Measurements from ENCODE around the gene MPLKIP. TPM values are rescaled to one million over a fixed set of nuclear protein-coding genes. Genes with fewer than 3 reads are reported as not detected.
A peak's percentile ranks its signal among the peaks of the same experiment; 100 is the strongest.
"Not testable (repeated sequence)": the region's sequence is repeated elsewhere in the genome, so short reads cannot be mapped to it uniquely, and the experiment has no call there.

MPLKIP gene
- 10 to 100 TPM; 34.2 to 35.1 TPM for total RNA-seq

DNA sequence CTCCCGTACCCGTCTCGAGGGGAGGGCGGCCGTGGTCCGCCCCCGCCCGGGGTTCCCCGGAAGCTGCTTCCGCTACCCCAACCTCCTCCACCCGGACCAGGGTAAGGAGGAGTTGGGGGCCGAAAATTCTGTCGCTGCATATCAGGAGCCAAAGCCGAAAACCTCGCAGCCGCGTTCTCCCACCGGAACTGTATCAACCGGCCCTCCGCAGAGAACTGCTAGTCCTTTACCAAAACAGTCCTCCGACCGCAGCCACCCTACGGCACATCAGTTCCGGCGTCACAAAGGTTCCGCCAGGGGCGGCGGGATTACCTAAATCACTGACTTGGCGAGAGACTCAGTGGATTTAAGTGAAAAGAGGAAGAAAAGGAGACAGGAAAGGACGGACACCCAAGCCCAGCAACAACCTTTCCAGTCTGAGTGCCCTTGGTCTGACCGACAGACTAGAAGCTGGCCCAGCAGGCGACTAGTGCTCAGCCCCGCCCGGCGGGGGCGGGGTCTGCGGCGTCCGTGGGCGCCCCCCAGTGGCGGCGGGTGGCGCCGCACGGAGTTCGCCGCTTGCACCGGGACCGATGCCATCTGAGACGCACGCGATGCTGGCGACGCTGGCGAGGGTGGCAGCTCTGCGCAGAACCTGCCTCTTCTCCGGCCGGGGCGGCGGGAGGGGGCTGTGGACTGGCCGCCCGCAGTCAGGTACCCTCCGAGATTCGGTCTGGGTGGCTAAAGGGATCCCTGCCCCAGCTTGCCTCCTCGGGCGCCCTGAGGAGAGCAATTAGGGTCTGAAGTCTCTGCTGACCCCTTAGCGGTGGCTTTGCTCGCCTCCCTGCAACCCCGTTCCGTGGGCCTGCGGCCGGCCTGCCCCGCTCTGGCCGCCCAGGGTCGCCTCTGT lies at the start of gene MPLKIP, which contains the start of gene SUGCT:
Gene MPLKIP, minus strand, starts transcription at position 195 of the 889 bp plus-strand sequence. Its CDS starts 55 bp downstream, at position 140.
Gene SUGCT, plus strand, starts transcription at position 578 of the 889 bp plus-strand sequence.
- POLR2A ChIA-PET, result interaction anchor here (0.6 to 1.8 kb wide), 8 partner anchors 9 to 250 kb away, joined by 3 to 9 read pairs (median 3); partner anchors contain the start of gene CDK13
- DNase-seq (peak; percentile 88), ATAC-seq (peak; percentile 87)
- H3K4me3 Mint-ChIP-seq, result peak within 1 kb of the TSS; percentile 92
- CTCF ChIA-PET, result interaction anchor here (0.6 to 3.0 kb wide), 11 partner anchors 10 to 1760 kb away, joined by 3 to 9 read pairs (median 5); partner anchors contain the start of gene CDK13
- peaks cover 20% of the 10 kb centered on the region for H3K4me1 Mint-ChIP-seq (ENCODE audit: low read depth)
- no peaks in the 10 kb centered on the region for H3K9me3 Mint-ChIP-seq (ENCODE audit: insufficient read depth)
- H3K36me3 Mint-ChIP-seq (ENCODE audit: low read depth), result peaks cover 14% of the 10 kb centered on the region
- H3K27me3 Mint-ChIP-seq (ENCODE audit: low read depth), result no peaks in the 10 kb centered on the region
- H3K27ac Mint-ChIP-seq, result peak within 1 kb of the TSS; percentile 96

DNA sequence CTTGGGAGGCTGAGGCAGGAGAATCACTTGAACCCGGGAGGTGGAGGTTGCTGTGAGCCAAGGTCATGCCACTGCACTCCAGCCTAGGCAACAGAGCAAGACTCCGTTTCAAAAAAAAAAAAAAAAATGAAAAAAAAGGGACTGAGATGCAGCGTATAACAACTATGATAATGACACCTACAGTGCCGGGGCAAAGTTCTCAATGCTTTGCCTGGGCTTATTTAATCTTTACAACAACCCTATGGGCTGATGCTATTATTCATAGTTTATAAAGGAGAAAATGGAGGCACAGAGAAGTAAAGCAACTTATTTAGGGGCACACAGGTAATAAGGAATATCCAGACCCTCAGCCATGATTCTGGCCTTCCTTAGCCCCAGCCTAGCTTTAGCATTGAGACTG lies 48.0 kb upstream of the MPLKIP start:
- Mint-ChIP-seq H3K27ac (no peak overlapping the region), H3K4me3 (no peak overlapping the region), H3K27me3 (ENCODE audit: low read depth) (no peaks in the 10 kb centered on the region), H3K4me1 (ENCODE audit: low read depth) (no peaks in the 10 kb centered on the region), H3K9me3 (ENCODE audit: insufficient read depth) (peaks cover 4% of the 10 kb centered on the region), H3K36me3 (ENCODE audit: low read depth) (no peaks in the 10 kb centered on the region)
- ChIA-PET CTCF (no interaction called here), POLR2A (no interaction called here)
- no peak for ATAC-seq
- DNase-seq, result no peak

DNA sequence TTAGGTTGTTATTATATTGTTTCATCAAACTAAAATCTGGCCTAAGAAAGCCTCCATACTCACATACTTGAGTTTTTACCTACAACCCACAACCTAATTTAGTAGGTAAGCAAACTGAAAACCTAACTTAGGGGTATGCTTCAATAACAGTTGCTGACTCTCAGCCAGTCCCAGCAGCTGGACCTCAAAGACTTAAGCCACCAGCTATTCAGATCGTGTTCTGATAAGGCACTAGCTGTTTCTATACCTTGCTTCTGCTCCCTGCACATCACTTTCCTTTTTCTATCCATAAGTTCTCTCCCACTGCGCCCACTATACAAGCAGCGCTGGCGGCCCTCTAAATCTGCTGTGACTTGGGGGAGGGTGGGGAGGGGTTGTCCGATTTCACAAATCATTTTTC lies 42.6 kb upstream of the MPLKIP start:
- H3K4me1 Mint-ChIP-seq (ENCODE audit: low read depth), result no peaks in the 10 kb centered on the region
- no peaks in the 10 kb centered on the region for H3K27me3 Mint-ChIP-seq (ENCODE audit: low read depth)
- ChIA-PET CTCF (no interaction called here), POLR2A (no interaction called here)
- DNase-seq (no peak), ATAC-seq (no peak)
- no peak overlapping the region for H3K27ac Mint-ChIP-seq
- no peaks in the 10 kb centered on the region for H3K9me3 Mint-ChIP-seq (ENCODE audit: insufficient read depth)
- no peaks in the 10 kb centered on the region for H3K36me3 Mint-ChIP-seq (ENCODE audit: low read depth)
- H3K4me3 Mint-ChIP-seq, result no peak overlapping the region

DNA sequence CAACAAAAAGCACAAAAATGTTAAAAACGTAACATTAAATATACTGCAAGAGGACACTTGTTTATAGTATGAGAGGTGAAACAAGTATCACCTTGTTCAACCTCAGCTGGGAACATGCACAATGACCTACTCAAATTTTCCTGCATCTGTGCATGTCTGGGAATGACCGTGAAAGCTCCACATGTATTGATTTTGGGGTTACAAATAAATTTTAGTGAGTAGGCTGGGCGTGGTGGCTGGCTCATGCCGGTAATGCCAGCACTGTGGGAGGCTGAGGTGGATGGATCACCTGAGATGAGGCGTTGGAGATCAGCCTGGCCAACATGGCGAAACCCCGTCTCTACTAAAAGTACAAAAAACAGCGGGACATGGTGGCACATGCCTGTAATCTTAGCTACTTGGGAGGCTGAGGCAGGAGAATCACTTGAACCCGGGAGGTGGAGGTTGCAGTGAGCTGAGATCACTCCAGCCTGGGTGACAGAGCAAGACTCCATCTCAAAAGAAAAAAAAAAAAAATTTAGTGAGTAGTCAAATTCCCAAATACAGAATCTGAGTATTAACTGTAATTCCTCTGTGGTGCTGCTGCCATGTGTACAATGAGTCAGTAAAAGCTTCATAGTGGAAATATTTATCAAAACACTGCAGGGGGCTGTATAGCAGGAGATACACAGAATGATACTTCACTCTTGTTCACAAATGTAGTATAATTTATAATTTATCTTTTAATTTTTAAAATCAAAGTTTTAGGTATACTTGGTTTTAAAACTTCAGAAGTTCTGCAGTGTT lies 41.5 kb upstream of the MPLKIP start:
- ChIA-PET CTCF (no interaction called here), POLR2A (no interaction called here)
- Mint-ChIP-seq H3K9me3 (ENCODE audit: insufficient read depth) (no peaks in the 10 kb centered on the region), H3K36me3 (ENCODE audit: low read depth) (no peaks in the 10 kb centered on the region), H3K27me3 (ENCODE audit: low read depth) (no peaks in the 10 kb centered on the region), H3K4me3 (no peak overlapping the region), H3K27ac (no peak overlapping the region), H3K4me1 (ENCODE audit: low read depth) (no peaks in the 10 kb centered on the region)
- no peak for DNase-seq
- no peak for ATAC-seq

DNA sequence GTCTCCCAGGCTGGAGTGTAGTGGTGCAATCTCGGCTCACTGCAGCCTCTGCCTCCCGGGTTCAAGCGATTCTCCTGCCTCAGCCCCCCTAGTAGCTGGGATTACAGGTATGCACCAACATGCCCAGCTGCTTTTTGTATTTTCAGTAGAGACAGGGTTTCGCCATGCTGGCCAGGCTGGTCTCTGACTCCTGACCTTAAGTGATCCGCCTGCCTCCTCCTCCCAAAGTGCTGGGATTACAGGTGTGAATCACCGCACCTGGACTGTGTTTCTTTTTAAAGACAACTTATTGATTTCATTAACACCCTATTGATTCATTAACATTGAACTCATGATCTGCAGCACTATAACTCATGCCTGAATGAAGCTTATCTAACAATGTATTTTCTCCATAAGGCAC lies 40.8 kb upstream of the MPLKIP start:
- ATAC-seq; CTCF ChIA-PET; H3K27ac Mint-ChIP-seq; H3K27me3 Mint-ChIP-seq (ENCODE audit: low read depth); DNase-seq; H3K4me3 Mint-ChIP-seq; H3K36me3 Mint-ChIP-seq (ENCODE audit: low read depth); POLR2A ChIA-PET; H3K4me1 Mint-ChIP-seq (ENCODE audit: low read depth); H3K9me3 Mint-ChIP-seq (ENCODE audit: insufficient read depth): not testable (repeated sequence)

DNA sequence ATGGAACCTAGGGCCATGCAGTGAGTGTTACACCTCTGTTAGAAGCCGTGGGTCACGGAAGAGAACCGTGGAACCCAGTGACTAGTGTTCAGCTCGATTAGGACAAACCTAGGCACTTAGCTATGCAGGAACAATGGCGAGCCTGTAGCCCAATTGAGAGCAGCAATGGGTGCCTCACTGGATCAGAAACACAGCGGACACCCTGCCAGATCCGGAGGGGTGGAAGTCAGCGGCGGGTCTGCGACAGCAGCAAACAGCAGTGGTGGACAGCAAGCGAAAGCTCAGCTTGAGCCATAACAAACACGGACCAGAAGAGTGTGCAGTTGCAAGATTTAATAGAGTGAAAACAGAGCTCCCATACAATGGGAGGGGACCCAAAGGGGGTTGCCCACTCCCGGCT lies 38.7 kb upstream of the MPLKIP start:
- H3K9me3 Mint-ChIP-seq (ENCODE audit: insufficient read depth); POLR2A ChIA-PET; H3K27me3 Mint-ChIP-seq (ENCODE audit: low read depth); H3K27ac Mint-ChIP-seq; H3K4me1 Mint-ChIP-seq (ENCODE audit: low read depth); DNase-seq; ATAC-seq; H3K4me3 Mint-ChIP-seq; H3K36me3 Mint-ChIP-seq (ENCODE audit: low read depth); CTCF ChIA-PET: not testable (repeated sequence)

DNA sequence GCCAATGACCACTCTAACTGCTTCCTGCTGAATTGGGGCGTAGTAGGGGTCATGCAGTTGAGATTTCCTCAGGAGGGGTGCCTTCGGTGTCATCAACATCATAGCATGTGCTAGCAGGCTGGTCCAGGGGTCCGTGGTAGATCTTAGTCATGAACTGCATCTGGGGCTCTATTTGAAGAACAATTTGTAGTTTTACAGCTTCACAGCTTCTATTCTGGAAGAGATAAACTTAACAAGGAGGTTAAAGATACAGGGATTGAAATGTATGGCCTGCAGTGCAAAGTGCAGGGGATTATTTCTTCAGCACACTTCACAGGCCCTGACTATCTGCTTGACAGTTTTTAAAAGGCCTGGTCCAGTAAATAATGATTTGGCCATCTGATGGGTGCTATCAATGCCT lies 33.8 kb upstream of the MPLKIP start:
- ATAC-seq; CTCF ChIA-PET; H3K36me3 Mint-ChIP-seq (ENCODE audit: low read depth); H3K4me1 Mint-ChIP-seq (ENCODE audit: low read depth); POLR2A ChIA-PET; DNase-seq; H3K27me3 Mint-ChIP-seq (ENCODE audit: low read depth); H3K9me3 Mint-ChIP-seq (ENCODE audit: insufficient read depth); H3K4me3 Mint-ChIP-seq; H3K27ac Mint-ChIP-seq: not testable (repeated sequence)

DNA sequence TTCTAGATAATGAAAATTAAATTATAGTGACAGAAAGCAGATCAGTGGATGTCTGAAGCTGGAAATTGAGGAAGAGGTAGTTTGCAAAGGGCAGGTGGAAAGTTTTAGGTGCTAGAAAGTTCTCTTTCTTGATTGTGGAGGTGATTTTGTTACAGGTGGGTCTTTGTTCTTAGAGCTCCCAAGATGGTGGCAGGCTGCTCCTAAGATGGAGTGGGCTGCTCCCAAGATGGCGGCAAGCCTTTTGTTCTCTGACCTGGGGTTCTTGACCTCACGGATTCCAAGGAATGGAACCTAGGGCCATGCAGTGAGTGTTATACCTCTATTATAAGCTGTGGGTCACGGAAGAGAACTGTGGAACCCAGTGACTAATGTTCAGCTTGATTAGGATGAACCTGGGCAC lies 32.9 kb upstream of the MPLKIP start:
- POLR2A ChIA-PET, result interaction anchor here (0.6 kb wide), 1 partner anchor 1126 kb away, joined by 4 read pairs; no protein-coding TSS in a partner anchor
- Mint-ChIP-seq H3K27me3 (ENCODE audit: low read depth) (no peaks in the 10 kb centered on the region), H3K27ac (no peak overlapping the region), H3K4me1 (ENCODE audit: low read depth) (no peaks in the 10 kb centered on the region), H3K36me3 (ENCODE audit: low read depth) (no peaks in the 10 kb centered on the region), H3K4me3 (no peak overlapping the region), H3K9me3 (ENCODE audit: insufficient read depth) (no peaks in the 10 kb centered on the region)
- DNase-seq, result no peak
- no peak for ATAC-seq
- CTCF ChIA-PET, result no interaction called here

DNA sequence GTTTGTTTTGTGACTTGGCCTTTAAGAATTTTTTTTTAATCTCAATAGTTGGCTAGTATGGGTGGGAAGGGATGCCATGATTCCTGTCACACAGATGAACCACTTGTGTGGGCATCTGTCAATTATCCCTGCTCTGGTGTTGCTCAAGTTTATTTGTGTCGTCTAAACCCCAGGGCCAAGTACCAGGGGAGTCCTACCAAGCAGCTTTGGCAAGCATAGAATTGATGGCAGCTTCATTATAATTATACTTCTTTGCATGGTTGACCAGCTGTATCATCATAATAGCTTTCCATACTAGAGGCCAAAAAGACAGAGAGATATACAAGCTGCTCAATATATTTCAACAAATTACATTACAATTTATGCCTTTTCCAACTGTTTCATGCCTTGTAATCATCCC lies 30.8 kb upstream of the MPLKIP start:
- H3K27me3 Mint-ChIP-seq (ENCODE audit: low read depth), result no peaks in the 10 kb centered on the region
- ChIA-PET CTCF (no interaction called here), POLR2A (no interaction called here)
- H3K36me3 Mint-ChIP-seq (ENCODE audit: low read depth), result no peaks in the 10 kb centered on the region
- DNase-seq (no peak), ATAC-seq (no peak)
- H3K9me3 Mint-ChIP-seq (ENCODE audit: insufficient read depth), result no peaks in the 10 kb centered on the region
- no peak overlapping the region for H3K4me3 Mint-ChIP-seq
- H3K4me1 Mint-ChIP-seq (ENCODE audit: low read depth), result no peaks in the 10 kb centered on the region
- no peak overlapping the region for H3K27ac Mint-ChIP-seq

DNA sequence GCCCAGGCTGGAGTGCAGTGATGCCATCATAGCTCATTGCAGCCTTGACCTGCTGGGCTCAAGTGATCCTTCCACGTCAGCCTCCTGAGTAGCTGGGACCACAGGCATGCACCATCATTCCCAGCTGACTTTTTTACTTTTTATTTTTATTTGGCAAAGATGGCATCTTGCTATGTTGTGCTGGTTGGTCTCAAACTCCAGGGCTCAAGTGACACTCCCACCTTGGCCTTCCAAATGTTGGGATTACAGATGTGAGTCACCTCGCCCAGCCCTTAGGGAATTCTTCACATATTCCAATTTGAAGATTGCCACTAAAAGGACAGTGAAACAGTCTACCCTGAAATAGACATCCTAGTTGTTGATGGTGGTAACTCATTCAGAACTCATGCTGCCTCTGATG lies 28.1 kb upstream of the MPLKIP start:
- Mint-ChIP-seq H3K27ac (no peak overlapping the region), H3K4me1 (ENCODE audit: low read depth) (no peaks in the 10 kb centered on the region), H3K4me3 (no peak overlapping the region), H3K9me3 (ENCODE audit: insufficient read depth) (no peaks in the 10 kb centered on the region), H3K36me3 (ENCODE audit: low read depth) (no peaks in the 10 kb centered on the region), H3K27me3 (ENCODE audit: low read depth) (no peaks in the 10 kb centered on the region)
- ChIA-PET CTCF (no interaction called here), POLR2A (no interaction called here)
- ATAC-seq (no peak), DNase-seq (no peak)

DNA sequence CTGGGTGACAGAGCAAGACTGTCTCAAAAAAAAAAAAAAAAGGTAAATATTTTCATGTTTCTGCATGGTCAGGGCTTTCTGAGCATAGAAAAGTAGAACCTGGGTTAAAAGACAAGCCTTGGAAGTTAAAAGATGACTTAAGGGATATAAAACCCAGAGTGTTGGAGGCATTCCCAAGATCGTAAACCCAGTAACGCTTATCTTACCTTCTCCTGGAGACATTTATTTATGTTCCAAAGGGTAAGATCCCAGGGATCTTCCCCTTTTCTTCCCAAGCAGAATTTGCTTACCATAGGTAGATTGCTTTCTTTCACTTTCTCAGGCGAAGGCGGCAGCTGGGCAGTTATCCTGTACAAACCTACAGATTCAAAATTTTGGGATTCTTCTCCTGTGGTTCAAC lies 22.6 kb upstream of the MPLKIP start:
- Mint-ChIP-seq H3K9me3 (ENCODE audit: insufficient read depth) (no peaks in the 10 kb centered on the region), H3K27ac (no peak overlapping the region), H3K36me3 (ENCODE audit: low read depth) (no peaks in the 10 kb centered on the region), H3K4me3 (no peak overlapping the region), H3K4me1 (ENCODE audit: low read depth) (no peaks in the 10 kb centered on the region), H3K27me3 (ENCODE audit: low read depth) (peaks cover 5% of the 10 kb centered on the region)
- POLR2A ChIA-PET, result no interaction called here
- CTCF ChIA-PET, result no interaction called here
- no peak for DNase-seq
- no peak for ATAC-seq

DNA sequence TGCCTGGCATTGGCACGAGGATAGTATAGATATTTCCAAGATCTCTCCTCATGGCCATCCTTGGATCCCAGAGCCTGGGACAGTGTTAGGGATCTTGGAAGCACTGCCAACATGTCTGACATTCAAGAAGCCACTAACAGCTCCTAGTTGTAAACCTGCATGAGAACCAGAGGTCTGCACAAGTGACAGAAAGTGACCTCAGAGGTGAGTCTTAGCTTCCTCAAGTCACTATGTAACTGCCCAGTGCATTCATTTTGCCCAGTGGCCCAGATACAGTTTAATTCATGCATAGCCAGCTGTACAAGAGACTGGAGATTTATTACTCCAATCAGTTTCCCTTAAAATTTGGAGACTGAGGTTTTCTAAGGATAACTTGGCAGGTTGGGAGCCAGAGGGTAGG lies 17.1 kb upstream of the MPLKIP start:
- peaks cover 7% of the 10 kb centered on the region for H3K27me3 Mint-ChIP-seq (ENCODE audit: low read depth)
- DNase-seq, result no peak
- H3K36me3 Mint-ChIP-seq (ENCODE audit: low read depth), result no peaks in the 10 kb centered on the region
- no peaks in the 10 kb centered on the region for H3K9me3 Mint-ChIP-seq (ENCODE audit: insufficient read depth)
- H3K4me1 Mint-ChIP-seq (ENCODE audit: low read depth), result no peaks in the 10 kb centered on the region
- no peak for ATAC-seq
- no peak overlapping the region for H3K4me3 Mint-ChIP-seq
- H3K27ac Mint-ChIP-seq, result no peak overlapping the region
- ChIA-PET CTCF (no interaction called here), POLR2A (interaction anchor here (1.0 kb wide), 1 partner anchor 17 kb away, joined by 3 read pairs; the partner anchor contains the start of gene SUGCT)

Data from activated CD8-positive, alpha-beta T cell treated with anti-CD3 and anti-CD28 coated beads, Interleukin-2, amount 10 ng/mL, durations not matched to agents 7 days and 5 days (primary cell).